RWPE2 (cell line): Measurements from ENCODE around the gene KLHL29.

Source experiments
- ATAC-seq: fragments of 200-7000 bp; cut with Tn5 transposase; 3 replicates; pipeline ENCODE4 v1.9.1; 2021; ENCODE audit warnings: low read depth
- DNase-seq: peaks from one replicate; pipeline ENCODE4 v3.0.0-alpha.2; 2020; ENCODE audit warnings: low spot score
- H3K27ac ChIP-seq: fragments of 450-650 bp; 2 replicates; pipeline ENCODE4 v1.5.1; 2017; ENCODE audit warnings: mild to moderate bottlenecking; ENCODE audit not compliant: poor library complexity, severe bottlenecking
- H3K27me3 ChIP-seq: fragments of 250-450 bp; sonication (Bioruptor Pico); 2 replicates; pipeline ENCODE4 v1.5.1; 2021; ENCODE audit warnings: mild to moderate bottlenecking, moderate library complexity; ENCODE audit not compliant: insufficient read depth, poor library complexity, severe bottlenecking
- H3K36me3 ChIP-seq: fragments of 250-450 bp; sonication (Bioruptor Pico); 2 replicates; pipeline ENCODE4 v1.5.1; 2020; ENCODE audit warnings: low read depth, mild to moderate bottlenecking, moderate library complexity
- H3K4me1 ChIP-seq: fragments of 250-450 bp; sonication (Bioruptor Pico); 2 replicates; pipeline ENCODE4 v1.5.1; 2021; ENCODE audit warnings: mild to moderate bottlenecking, moderate library complexity; ENCODE audit not compliant: insufficient read depth, poor library complexity, severe bottlenecking
- H3K4me3 ChIP-seq: fragments of 250-450 bp; sonication (Bioruptor Pico); 2 replicates; pipeline ENCODE4 v1.5.1; 2021; ENCODE audit warnings: mild to moderate bottlenecking, moderate library complexity; ENCODE audit not compliant: severe bottlenecking
- H3K9me3 ChIP-seq: fragments of 250-450 bp; sonication (Bioruptor Pico); 2 replicates; pipeline ENCODE4 v1.5.1; 2021; ENCODE audit warnings: mild to moderate bottlenecking, moderate library complexity; ENCODE audit not compliant: severe bottlenecking
- TF ChIP-seq, protein P1 (sequence below): fragments of 450-650 bp; IDR thresholded peaks from one replicate; pipeline ENCODE4 v1.5.1; 2017; ENCODE audit warnings: mild to moderate bottlenecking, moderate library complexity; ENCODE audit not compliant: poor library complexity, severe bottlenecking

KLHL29 gene

DNA sequence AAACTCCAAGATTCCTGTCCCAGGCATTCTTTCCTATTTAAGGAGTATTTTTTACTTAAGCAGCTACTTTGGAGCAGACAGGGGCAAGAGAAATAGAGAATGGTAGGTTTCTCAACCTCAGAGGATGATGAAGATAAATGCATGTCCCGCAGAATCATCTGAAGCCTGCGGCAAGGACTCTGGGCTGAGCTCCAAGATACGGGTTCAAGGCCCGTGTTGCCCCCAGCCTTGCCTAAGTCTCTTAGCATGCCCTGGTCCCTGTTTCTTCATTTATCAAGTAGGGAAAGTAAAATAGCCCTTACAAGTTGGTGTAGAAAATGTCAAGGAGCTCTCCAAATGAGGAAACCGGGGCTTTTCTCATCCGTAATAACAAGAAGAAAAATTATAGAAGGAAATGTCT lies 214.0 kb downstream of the KLHL29 start:
- no peaks in the 10 kb centered on the region for H3K4me1 ChIP-seq
- no peak overlapping the region for H3K27ac ChIP-seq
- TF ChIP-seq, protein P1, sequence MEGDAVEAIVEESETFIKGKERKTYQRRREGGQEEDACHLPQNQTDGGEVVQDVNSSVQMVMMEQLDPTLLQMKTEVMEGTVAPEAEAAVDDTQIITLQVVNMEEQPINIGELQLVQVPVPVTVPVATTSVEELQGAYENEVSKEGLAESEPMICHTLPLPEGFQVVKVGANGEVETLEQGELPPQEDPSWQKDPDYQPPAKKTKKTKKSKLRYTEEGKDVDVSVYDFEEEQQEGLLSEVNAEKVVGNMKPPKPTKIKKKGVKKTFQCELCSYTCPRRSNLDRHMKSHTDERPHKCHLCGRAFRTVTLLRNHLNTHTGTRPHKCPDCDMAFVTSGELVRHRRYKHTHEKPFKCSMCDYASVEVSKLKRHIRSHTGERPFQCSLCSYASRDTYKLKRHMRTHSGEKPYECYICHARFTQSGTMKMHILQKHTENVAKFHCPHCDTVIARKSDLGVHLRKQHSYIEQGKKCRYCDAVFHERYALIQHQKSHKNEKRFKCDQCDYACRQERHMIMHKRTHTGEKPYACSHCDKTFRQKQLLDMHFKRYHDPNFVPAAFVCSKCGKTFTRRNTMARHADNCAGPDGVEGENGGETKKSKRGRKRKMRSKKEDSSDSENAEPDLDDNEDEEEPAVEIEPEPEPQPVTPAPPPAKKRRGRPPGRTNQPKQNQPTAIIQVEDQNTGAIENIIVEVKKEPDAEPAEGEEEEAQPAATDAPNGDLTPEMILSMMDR, result no peak
- ATAC-seq, result no peak
- no peak overlapping the region for H3K4me3 ChIP-seq
- no peaks in the 10 kb centered on the region for H3K36me3 ChIP-seq
- H3K9me3 ChIP-seq, result no peaks in the 10 kb centered on the region
- no peak for DNase-seq
- no peaks in the 10 kb centered on the region for H3K27me3 ChIP-seq

DNA sequence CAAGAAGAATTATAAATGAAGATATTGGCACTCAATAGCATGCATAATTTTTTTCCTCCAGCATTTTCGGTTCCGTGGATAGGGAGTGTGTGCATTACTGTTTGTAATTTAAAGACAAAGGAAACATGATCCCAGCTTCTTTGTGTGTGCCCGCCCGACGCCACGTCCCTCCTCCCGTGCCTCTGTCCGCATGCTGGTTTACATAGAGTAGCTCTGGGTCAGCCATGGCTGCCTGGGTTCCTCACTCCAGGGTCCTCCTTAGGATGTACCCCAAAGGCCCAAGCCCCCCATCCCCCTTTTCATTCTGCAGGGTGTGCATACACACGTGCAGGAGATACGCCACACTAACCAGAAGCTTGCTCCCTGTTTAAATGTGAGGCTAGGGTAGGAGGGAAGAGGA lies 214.7 kb downstream of the KLHL29 start:
- ATAC-seq (no peak), DNase-seq (no peak)
- Histone ChIP-seq H3K4me1 (no peaks in the 10 kb centered on the region), H3K36me3 (no peaks in the 10 kb centered on the region), H3K4me3 (no peak overlapping the region), H3K27ac (no peak overlapping the region), H3K27me3 (no peaks in the 10 kb centered on the region), H3K9me3 (no peaks in the 10 kb centered on the region)
- TF ChIP-seq, protein P1, result no peak

DNA sequence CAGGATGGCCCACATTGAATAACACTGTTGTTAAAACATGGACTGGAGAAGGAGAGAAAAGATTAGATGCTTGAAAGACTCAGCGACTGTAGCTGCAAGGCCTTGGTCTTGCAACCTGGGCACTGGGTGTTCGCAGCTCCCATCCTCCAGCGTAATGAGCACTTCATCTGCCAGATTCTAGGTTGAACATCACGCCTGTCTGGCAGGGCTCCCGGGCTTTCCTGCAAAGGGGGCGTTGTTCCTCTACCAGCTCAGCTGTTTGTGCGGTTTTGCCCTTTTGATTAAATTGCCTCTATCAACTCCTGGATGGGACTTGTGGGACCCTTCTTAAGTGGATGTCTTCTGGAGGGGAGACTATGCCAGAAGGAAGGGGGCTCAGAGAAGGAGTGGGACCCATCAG lies 215.4 kb downstream of the KLHL29 start:
- H3K4me1 ChIP-seq, result no peaks in the 10 kb centered on the region
- DNase-seq (no peak), ATAC-seq (no peak)
- no peak overlapping the region for H3K27ac ChIP-seq
- no peaks in the 10 kb centered on the region for H3K27me3 ChIP-seq
- TF ChIP-seq, protein P1, result no peak
- no peak overlapping the region for H3K4me3 ChIP-seq
- no peaks in the 10 kb centered on the region for H3K36me3 ChIP-seq
- H3K9me3 ChIP-seq, result no peaks in the 10 kb centered on the region

DNA sequence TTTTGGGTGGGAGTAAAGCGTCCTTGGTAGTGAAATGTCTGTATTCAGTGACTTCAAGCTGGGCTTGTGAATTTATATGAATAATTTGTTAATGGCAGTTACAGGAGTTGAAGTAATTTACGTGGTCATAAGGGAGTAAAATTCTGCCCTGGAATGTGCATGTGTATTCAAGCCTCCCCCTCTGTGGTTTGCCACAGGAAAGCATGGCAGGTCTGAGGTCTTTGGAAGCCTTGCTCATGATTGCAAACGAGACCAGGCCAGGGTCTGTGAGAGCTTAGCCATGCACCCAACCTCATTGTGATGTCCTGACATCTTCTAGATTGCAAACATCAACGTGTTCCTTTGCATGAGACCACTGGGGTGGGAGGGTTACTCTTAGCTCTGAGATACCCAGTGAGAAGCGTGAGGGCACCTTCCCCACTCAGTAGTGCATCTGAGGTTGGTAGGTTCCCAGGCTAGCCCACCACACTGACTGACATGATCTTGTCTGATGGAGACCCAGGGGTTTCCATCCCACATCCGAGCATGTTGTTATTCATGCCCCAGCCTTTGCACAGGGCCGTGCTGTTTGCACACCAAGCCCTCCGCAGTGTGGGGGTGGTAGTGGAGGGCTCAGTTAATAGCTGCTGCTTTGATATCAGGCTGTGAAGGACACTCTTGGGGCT lies 216.5 kb downstream of the KLHL29 start:
- TF ChIP-seq, protein P1, result no peak
- peak overlapping the region; percentile 47 for H3K27ac ChIP-seq
- H3K27me3 ChIP-seq, result no peaks in the 10 kb centered on the region

DNA sequence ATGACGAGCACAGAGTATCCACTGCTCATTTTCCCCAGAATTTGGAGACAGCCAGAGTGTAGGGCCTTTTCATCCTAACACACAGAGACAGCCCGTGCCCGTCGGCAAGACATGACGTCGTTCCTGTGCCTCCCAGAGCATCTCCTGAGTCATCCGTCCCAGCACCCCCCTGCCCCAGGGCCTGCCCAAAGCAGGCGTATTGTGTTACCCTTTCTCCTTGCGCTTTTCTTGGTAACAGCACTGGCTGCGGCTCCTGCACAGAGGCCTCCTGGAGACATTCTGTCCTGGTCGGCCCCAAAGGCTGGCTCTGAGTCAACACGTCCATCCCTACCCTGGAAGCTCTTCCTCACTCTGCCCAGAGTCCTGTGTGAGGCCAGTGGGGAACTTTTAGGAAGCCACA lies 217.1 kb downstream of the KLHL29 start:
- H3K36me3 ChIP-seq, result no peaks in the 10 kb centered on the region
- no peaks in the 10 kb centered on the region for H3K4me1 ChIP-seq
- H3K9me3 ChIP-seq, result no peaks in the 10 kb centered on the region
- peak; percentile 92 for ATAC-seq
- TF ChIP-seq, protein P1, result no peak
- no peak overlapping the region for H3K4me3 ChIP-seq
- no peak for DNase-seq
- H3K27ac ChIP-seq, result peak overlapping the region; percentile 47
- H3K27me3 ChIP-seq, result no peaks in the 10 kb centered on the region

More for the DNA sequence above, 216.5 kb downstream of the KLHL29 start:
- no peak for DNase-seq
- no peak for ATAC-seq
- H3K9me3 ChIP-seq, result no peaks in the 10 kb centered on the region
- H3K4me3 ChIP-seq, result no peak overlapping the region
- H3K36me3 ChIP-seq, result no peaks in the 10 kb centered on the region
- H3K4me1 ChIP-seq, result no peaks in the 10 kb centered on the region
